GM12864 (cell line): ENCODE data around the gene EWSR1.

Experiments
- DNase-seq: peaks from one replicate; pipeline ENCODE4 v3.0.0-alpha.2; 2011; ENCODE audit warnings: low read depth
- H3K4me3 ChIP-seq: 2 replicates; pipeline ENCODE4 v1.5.1; 2011; ENCODE audit warnings: mild to moderate bottlenecking, low read depth, low read length, control low read depth
- CTCF ChIP-seq: IDR thresholded peaks from 2 replicates; pipeline ENCODE4 v1.5.1; 2011; ENCODE audit warnings: low read depth, mild to moderate bottlenecking, moderate library complexity, low read length, control low read depth, inconsistent platforms; ENCODE audit errors: missing control alignments

EWSR1 gene

GRCh38 chr22:29253561-29254285, 14.3 kb upstream of the EWSR1 start:
- no peak for DNase-seq
- no peak for TF ChIP-seq CTCF
- H3K4me3 ChIP-seq = no peak overlapping the region

GRCh38 chr22:29254286-29254660, 13.8 kb upstream of the EWSR1 start:
- TF ChIP-seq CTCF = no peak
- DNase-seq = no peak
- H3K4me3 ChIP-seq = no peak overlapping the region

GRCh38 chr22:29255064-29255621, 12.9 kb upstream of the EWSR1 start:
- H3K4me3 ChIP-seq = no peak overlapping the region
- TF ChIP-seq CTCF = no peak
- DNase-seq = no peak

GRCh38 chr22:29256606-29257325, 11.3 kb upstream of the EWSR1 start:
- TF ChIP-seq CTCF = no peak
- H3K4me3 ChIP-seq = no peak overlapping the region
- no peak for DNase-seq

- H3K4me3 ChIP-seq = no peak overlapping the region
- TF ChIP-seq CTCF = no peak
- DNase-seq = no peak
Measured at GRCh38 chr22:29257751-29258181, 10.3 kb upstream of the EWSR1 start.

- H3K4me3 ChIP-seq = no peak overlapping the region
- TF ChIP-seq CTCF = no peak
- DNase-seq = no peak
Measured at GRCh38 chr22:29258407-29259252, 9.4 kb upstream of the EWSR1 start.
